HG02763 (cell line): ENCODE results near the gene ACTR1B.
"Not testable (repeated sequence)": the region's sequence is repeated elsewhere in the genome, so short reads cannot be mapped to it uniquely, and the experiment has no call there.

ENCODE experiments used
- ATAC-seq: cut with Tn5 transposase; IDR thresholded peaks from one replicate; pipeline ENCODE4 v1.9.1; 2021; ENCODE audit warnings: mild to moderate bottlenecking, moderate library complexity; ENCODE audit not compliant: unreplicated experiment

The ACTR1B gene

DNA sequence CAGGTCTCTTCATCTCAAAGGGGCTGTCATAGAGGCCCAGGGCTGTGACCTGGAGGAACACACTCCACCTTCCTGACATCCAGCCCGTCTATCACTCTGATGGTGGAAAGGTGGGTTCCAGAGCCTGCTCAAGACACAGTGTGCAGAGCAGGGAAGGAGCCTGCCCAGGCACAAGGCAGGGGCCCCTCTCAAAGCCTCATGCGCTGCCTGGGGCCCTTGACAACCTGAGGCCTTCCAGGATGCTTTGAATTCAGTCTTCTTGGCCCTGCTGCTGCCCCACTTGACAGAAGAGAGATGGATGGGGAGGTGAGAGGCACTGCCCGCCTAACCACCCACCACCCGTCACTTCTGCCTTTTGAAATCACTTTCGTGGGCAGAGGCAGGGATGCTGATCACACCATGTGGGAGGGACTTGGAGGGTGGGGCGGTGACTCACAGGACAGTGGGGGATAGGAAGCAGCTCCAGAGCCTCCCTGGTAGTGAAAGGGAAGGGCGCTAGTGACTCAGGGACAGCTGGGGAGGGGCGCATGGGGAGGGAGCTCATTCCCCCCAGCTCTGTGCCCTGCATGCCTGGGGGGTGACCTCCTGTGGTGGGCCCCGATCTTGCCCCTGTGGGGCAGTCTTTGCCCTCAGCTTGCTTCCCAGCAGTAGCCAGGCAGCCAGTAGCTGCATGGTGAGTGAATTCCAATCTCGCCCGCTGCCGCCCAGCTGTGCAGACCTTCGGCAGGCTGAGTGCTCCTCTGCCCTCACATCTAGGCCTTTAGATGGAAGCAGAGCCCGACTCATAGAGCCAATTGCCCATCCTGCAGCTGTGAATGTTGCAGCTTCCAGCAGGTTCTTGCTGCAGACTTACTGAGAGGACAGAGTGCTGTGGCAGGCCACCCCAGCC lies 44.7 kb downstream of the ACTR1B start:
- ATAC-seq: not testable (repeated sequence)

DNA sequence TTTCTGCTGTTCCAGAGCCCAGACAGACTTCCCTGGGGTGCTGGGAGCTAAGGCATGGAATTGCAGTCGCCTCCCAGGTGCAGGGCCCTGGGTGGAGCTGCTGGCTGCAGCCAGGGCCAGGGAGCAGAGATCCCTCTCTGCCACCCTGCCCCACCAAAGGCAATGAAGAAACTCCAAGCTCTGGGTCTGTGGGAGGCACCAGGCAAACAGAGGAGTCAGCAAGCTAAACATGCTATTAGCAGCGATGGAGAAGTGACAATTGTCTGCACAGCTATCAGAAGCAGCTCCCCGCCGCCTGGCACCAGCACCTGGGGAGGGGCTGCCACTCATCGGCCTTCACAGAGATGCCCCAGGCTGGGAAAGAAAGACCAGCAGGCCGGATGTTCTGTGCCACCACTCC lies 45.9 kb downstream of the ACTR1B start:
- ATAC-seq: no peak

DNA sequence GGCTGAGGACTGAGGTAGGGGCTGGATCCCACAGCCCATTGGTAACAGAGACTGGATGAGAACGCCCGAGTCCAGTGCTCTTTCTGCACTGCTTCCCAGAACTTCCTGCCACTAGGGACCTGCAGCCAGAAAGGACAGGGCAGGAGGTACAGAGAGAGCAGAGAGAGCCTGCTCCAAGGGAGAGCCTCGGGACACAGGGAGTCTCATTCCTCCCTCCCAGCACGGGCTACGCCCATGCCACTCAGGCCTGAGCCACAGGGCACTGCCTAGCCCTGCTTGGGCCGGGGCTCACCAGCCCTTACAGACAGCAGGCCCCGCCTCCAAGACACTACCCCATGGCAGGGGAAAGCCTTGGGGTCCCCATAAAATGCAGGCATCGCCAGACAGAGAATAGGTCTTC lies 48.1 kb downstream of the ACTR1B start:
- ATAC-seq: not testable (repeated sequence)

DNA sequence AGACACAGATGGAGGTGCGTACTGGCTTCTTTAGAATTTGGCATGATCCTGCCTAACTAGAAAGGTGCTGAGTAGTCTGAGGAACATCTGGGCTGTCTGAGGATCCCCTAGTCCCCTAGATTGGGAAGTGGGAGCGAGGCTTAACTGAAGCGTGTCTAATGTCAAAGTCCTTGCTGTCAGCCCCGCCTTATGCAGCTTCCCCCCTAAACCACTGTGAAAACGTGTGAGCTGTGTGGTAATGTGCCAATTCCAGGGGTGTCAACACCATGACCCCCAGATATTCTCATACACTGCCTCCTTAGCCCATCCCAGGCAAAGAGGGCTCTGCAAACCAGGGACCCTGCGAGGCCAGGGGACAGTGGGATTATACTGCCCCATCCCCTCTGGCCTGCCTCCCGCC lies 51.9 kb downstream of the ACTR1B start:
- not testable (repeated sequence) for ATAC-seq

DNA sequence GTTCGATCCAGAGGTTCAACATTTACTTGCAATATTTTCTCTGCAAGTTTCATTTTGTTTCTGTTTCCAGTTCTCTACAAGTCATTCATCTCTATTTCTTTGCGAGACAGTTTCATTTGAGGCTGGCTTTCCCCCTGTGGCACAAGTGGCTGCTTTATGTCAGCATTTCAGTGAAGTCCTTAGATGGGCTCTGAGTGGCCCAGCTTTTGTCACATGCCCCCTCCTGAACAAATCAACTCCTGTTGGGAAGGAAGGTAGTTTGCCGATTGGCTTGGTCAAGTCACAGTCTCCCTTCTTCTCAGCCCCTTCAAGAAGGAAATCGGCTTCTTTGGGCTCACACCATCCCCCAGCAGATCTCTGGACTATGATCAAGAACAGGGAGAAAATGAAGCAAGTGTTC lies 55.1 kb downstream of the ACTR1B start:
- ATAC-seq: not testable (repeated sequence)
